ENCODE data around the gene EPS15.

GRCh38 chr1:51565009-51565408, 45.9 kb upstream of the EPS15 start:
- no peak for TF ChIP-seq CTCF (IDR thresholded peaks at IDR 0.05)
- TF ChIP-seq EP300 (IDR thresholded peaks at IDR 0.05): no peak

Measured in gastroesophageal sphincter (tissue), 3 donors.